Measurements from ENCODE around the gene TANGO2. TPM values are rescaled to one million over a fixed set of nuclear protein-coding genes. Genes with fewer than 3 reads are reported as not detected.

Gene TANGO2
- total and polyA plus RNA-seq, 2 of the 8 experiments (the other 6 are each of a cell fraction or from before 2014, with no cell fraction given) = 10.1 to 18.4 TPM

DNA sequence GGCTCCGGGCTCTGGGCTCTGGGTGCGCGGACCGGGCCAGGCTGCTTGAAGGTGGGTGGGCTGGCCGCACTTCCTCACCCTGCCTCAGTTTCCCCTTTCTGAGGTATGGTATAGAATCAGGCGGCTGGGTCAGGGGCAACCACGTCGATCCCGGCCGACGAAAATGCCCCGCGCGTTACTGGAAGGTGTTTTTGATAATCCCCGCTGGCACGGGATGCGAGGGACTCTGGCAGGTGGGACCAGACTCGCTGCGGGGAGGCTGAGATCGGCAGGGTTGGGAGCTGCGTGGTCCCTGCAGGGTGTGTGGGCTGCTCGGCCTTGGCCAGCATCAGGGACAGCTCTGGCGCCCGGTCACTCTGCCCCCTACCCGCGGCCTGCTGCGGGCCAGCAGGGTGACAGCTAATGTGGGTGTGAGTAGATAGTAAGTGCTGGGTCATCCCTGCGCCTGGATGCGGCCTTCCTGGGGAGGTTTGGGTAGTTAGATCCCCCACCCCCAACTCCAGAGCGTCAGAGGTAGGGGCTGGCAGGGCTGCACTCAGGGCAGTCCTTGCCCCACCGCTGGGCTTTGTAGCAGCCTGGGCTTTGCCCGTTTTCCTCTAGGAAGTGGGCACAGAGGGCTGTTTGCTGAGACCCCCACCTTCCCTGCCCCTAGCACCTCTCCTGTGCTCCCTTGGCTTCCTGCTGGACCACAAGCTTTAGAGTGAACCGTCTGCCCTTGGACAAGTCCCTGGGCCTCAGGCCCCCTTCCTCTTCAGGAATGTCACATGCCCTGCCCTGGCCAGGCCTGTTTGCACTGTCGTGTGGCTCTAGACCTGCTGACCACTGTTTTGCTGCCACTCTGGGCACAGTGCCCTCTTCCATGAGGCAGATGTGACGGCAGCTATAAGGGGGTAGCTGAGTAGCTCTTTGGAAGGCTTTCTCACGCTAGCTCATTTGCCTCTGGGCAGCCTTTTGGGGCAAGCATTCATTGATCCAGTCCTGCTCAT is 579 bp downstream of the TANGO2 start (continued):
- no peak for TF ChIP-seq CTBP2 (IDR thresholded peaks at IDR 0.05; ENCODE audit: borderline replicate concordance, insufficient read depth, insufficient read length, low read length)
- no peak for TF ChIP-seq POLR2A (IDR thresholded peaks at IDR 0.05; ENCODE audit: control extremely low read depth in 1 of 2, low read depth in 2 of 2, low read length in 2 of 2)
- TF ChIP-seq SUZ12 (IDR thresholded peaks at IDR 0.05; ENCODE audit: low read length) = no peak

Data from H1 (cell line).